OCI-LY3 (cell line): ENCODE data around the gene GJD2.

Source experiments
- H2AFZ ChIP-seq: fragments of 200-600, 300-600 bp; shearing (Covaris generic); 2 replicates; pipeline ENCODE4 v1.6.0; 2014; ENCODE audit warnings: antibody characterized with exemption, low read depth, low read length
- H3K27ac ChIP-seq: fragments of 200-600, 300-600 bp; sonication (generic); 2 replicates; pipeline ENCODE4 v1.5.1; 2014; ENCODE audit warnings: mild to moderate bottlenecking, low read length, moderate library complexity, mixed read lengths
- H3K27me3 ChIP-seq: fragments of 200-600, 300-600 bp; sonication (generic); 2 replicates; pipeline ENCODE4 v1.6.1; 2014; ENCODE audit warnings: low read depth, low read length, mixed read lengths
- H3K36me3 ChIP-seq: fragments of 200-600, 300-600 bp; sonication (generic); replicated peaks from 2 replicates; pipeline ENCODE3; 2014; ENCODE audit warnings: low read depth, low read length, mixed read lengths
- H3K4me1 ChIP-seq: fragments of 300-600, 200-600 bp; sonication (generic); 2 replicates; pipeline ENCODE4 v1.6.1; 2014; ENCODE audit warnings: low read length, mixed read lengths
- H3K4me2 ChIP-seq: fragments of 200-600, 300-600 bp; sonication (generic); 2 replicates; pipeline ENCODE4 v1.6.1; 2014; ENCODE audit warnings: low read length, mixed read lengths
- H3K4me3 ChIP-seq: fragments of 300-600, 200-600 bp; sonication (generic); 2 replicates; pipeline ENCODE4 v1.5.1; 2014; ENCODE audit warnings: antibody characterized with exemption, mild to moderate bottlenecking, low read length, moderate library complexity
- H3K79me2 ChIP-seq: fragments of 300-600, 200-600 bp; shearing (Covaris generic); 2 replicates; pipeline ENCODE4 v1.6.1; 2014; ENCODE audit warnings: mild to moderate bottlenecking, low read length, mixed read lengths
- H3K9ac ChIP-seq: fragments of 300-600, 200-600 bp; shearing (Covaris generic); 2 replicates; pipeline ENCODE4 v1.6.0; 2014; ENCODE audit warnings: mild to moderate bottlenecking, low read length, moderate library complexity
- H3K9me3 ChIP-seq: fragments of 200-600, 300-600 bp; shearing (Covaris generic); 2 replicates; pipeline ENCODE4 v1.6.1; 2014; ENCODE audit warnings: low read length, mixed read lengths; ENCODE audit not compliant: insufficient read depth
- H4K20me1 ChIP-seq: fragments of 200-600, 300-600 bp; sonication (generic); 2 replicates; pipeline ENCODE4 v1.6.1; 2016; ENCODE audit warnings: low read length, mixed read lengths; ENCODE audit not compliant: insufficient read depth
- CTCF ChIP-seq: fragments of 200-600, 300-600 bp; sonication (generic); IDR thresholded peaks from 2 replicates; pipeline ENCODE4 v1.5.1; 2014; ENCODE audit warnings: antibody characterized with exemption, low read length, low read depth
- EZH2phosphoT487 ChIP-seq: fragments of 200-600 bp; shearing (Covaris generic); IDR thresholded peaks from 2 replicates; pipeline ENCODE4 v1.6.1; 2018; ENCODE audit warnings: antibody characterized with exemption, mixed run types, low read depth

Gene GJD2

GRCh38 chr15:34716111-34716510, 38.7 kb downstream of the GJD2 start:
- H3K4me1 ChIP-seq: no peaks in the 10 kb centered on the region
- no peak for TF ChIP-seq CTCF
- no peak for TF ChIP-seq EZH2phosphoT487
- H3K79me2 ChIP-seq: no peaks in the 10 kb centered on the region
- H2AFZ ChIP-seq: no peak overlapping the region
- no peak overlapping the region for H3K4me3 ChIP-seq
- H4K20me1 ChIP-seq: no peaks in the 10 kb centered on the region
- H3K27me3 ChIP-seq: peaks cover 60% of the 10 kb centered on the region
- H3K36me3 ChIP-seq: no peaks in the 10 kb centered on the region
- no peak overlapping the region for H3K9ac ChIP-seq
- no peak overlapping the region for H3K4me2 ChIP-seq
- no peaks in the 10 kb centered on the region for H3K9me3 ChIP-seq
- no peak overlapping the region for H3K27ac ChIP-seq

- TF ChIP-seq CTCF (no peak), EZH2phosphoT487 (no peak)
These were observed 40.2 kb downstream of the GJD2 start for GRCh38 chr15:34714476-34715121.

DNA sequence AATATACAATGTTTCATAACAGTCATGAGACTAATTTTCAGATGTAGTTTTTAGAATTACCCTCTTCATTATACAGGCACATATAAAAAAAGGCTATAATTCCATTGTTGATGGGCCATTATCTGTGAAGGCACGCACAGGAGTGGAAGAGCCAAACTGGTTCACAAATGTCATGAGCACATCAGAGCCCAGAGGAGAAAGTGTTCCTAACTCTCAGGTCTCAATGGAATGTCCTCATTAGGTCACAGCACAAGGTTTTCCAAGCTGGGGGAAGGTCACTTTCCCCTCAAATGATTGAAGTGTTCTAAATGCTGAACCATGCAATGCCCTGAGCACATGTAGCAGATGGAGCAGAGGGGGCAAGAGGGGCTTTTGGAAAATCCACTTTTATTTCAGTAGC, 41.2 kb downstream of the GJD2 start:
- no peak overlapping the region for H3K9ac ChIP-seq
- no peaks in the 10 kb centered on the region for H4K20me1 ChIP-seq
- H3K27ac ChIP-seq: no peak overlapping the region
- H3K79me2 ChIP-seq: no peaks in the 10 kb centered on the region
- H3K27me3 ChIP-seq: peaks cover 45% of the 10 kb centered on the region
- no peaks in the 10 kb centered on the region for H3K4me1 ChIP-seq
- no peak for TF ChIP-seq EZH2phosphoT487
- no peak for TF ChIP-seq CTCF
- no peaks in the 10 kb centered on the region for H3K36me3 ChIP-seq
- H3K4me3 ChIP-seq: no peak overlapping the region
- H3K4me2 ChIP-seq: no peak overlapping the region
- no peaks in the 10 kb centered on the region for H3K9me3 ChIP-seq
- H2AFZ ChIP-seq: no peak overlapping the region

More at GRCh38 chr15:34714476-34715121, 40.2 kb downstream of the GJD2 start:
- Histone ChIP-seq H4K20me1 (no peaks in the 10 kb centered on the region), H3K9ac (no peak overlapping the region), H3K4me3 (no peak overlapping the region), H3K9me3 (no peaks in the 10 kb centered on the region), H3K36me3 (no peaks in the 10 kb centered on the region), H3K27me3 (peaks cover 52% of the 10 kb centered on the region), H3K4me1 (no peaks in the 10 kb centered on the region), H3K79me2 (no peaks in the 10 kb centered on the region), H2AFZ (no peak overlapping the region), H3K4me2 (no peak overlapping the region), H3K27ac (no peak overlapping the region)

DNA sequence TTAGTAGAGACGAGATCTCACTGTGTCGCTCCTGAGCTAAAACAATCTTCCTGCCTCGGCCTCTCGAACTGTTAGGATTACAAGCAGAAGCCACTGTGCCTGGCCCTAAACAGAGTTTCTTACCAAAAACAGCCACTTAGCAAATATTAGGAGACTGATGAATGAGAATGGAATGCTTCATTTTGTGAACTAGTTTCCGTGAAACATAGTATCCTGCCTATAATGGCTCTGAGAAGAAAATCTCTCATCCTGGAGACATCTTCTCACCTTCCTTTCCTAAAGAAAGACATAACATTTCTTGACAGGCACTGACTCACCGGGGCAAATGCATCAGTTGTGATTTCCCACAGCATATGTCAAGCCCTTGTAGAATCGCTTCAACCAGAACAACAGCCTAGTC, 44.9 kb downstream of the GJD2 start:
- H3K9ac ChIP-seq: no peak overlapping the region
- no peaks in the 10 kb centered on the region for H4K20me1 ChIP-seq
- no peaks in the 10 kb centered on the region for H3K36me3 ChIP-seq
- H3K4me1 ChIP-seq: no peaks in the 10 kb centered on the region
- H3K4me2 ChIP-seq: no peak overlapping the region
- H3K79me2 ChIP-seq: no peaks in the 10 kb centered on the region
- H3K27me3 ChIP-seq: peaks cover 43% of the 10 kb centered on the region
- TF ChIP-seq EZH2phosphoT487 (no peak), CTCF (no peak)
- no peak overlapping the region for H3K4me3 ChIP-seq
- no peaks in the 10 kb centered on the region for H3K9me3 ChIP-seq
- H2AFZ ChIP-seq: no peak overlapping the region
- no peak overlapping the region for H3K27ac ChIP-seq
